H1 (cell line): ENCODE measurements around the gene SEMA3B. TPM values are rescaled to one million over a fixed set of nuclear protein-coding genes. Genes with fewer than 3 reads are reported as not detected.

Experiments
- RAD21 ChIP-seq, 2 experiments: IDR thresholded peaks in 1 of 2; conservative IDR thresholded peaks in 1 of 2; 2 replicates each; pipeline ENCODE4 v1.6.1; 2011; ENCODE audit warnings: low read depth in 2 of 2, low read length in 2 of 2, improper control_type of control experiment in 1 of 2, inconsistent platforms in 1 of 2, mild to moderate bottlenecking in 1 of 2, moderate library complexity in 1 of 2
- polyA plus RNA-seq, 7 experiments: library from polyadenylated mRNA; depleted of rRNA in 3 of 7; stranded (reverse) in 5 of 7; unstranded in 2 of 7; fragments of >200 nt in 5 of 7; fragments of 200-250 nt in 2 of 7; gene quantifications; 1 replicate in 5 of 7; 2 replicates in 1 of 7; 4 replicates in 1 of 7; pipeline versions ENCODE4 v1.2.1 to v1.2.3, GENCODE V29; 2011 to 2013; ENCODE audit warnings: missing spikeins in 2 of 7, mixed read lengths in 2 of 7
- total RNA-seq: library from RNA; stranded (reverse); fragmentation: NEBNext Ultra II Directional; extraction: Animal tissue kit (Norgen Biotek cat#: 25700); gene quantifications from 2 replicates; pipeline ENCODE4 v1.2.1, GENCODE V29; 2021

Gene SEMA3B
- total and polyA plus RNA-seq, 2 of the 8 experiments (the other 6 are each of a cell fraction or from before 2014, with no cell fraction given), result 3.0 to 4.7 TPM

DNA sequence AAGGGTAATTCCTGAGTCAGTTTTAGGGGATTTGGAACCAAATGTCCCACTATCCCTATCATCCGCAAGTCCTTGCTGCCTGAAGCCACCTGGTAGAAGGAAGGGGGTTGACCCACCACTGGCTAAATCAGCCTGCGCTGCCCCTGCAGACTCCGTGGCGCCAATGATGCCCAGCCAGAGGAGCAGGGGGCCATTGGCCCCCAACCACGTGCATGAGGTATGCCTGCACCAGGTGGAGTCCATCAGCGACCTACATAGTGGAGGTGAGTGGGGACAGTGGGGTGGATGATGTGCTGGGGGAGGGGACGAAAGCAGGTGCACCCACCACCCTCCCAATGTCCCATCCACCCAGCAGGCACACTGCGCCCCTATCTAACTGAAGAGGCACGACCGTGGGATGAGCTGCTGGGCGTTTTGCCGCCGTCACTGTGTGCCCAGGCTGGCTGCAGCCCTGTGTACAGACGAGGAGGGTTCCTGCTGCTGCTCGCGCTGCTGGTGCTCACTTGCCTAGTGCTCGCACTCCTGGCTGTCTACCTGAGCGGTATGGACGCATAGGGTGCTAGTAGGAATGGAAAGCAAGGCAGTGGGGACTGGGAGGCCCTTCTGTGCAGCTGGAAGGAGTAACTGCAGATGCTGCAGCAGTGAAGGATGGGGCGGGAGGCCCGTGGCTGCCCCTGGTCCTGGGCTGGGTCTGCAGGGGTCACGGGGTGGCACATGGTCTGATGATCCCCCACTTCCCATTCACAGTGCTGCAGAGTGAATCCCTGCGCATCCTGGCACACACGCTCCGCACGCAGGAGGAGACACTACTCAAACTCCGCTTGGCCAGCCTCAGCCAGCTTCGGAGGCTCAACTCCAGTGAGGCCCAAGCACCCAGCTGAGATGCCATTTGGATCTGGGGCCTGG is 17.6 kb downstream of the SEMA3B start (continued):
- TF ChIP-seq RAD21 (IDR thresholded peaks at IDR 0.05 in 1 of 2, conservative IDR thresholded peaks at IDR 0.05 in 1 of 2; ENCODE audit: low read depth in 2 of 2, low read length in 2 of 2), result no peak
